RWPE1 (cell line): Measurements from ENCODE around the gene ALPK3.

ENCODE experiments used
- CTCF ChIA-PET: fragments of 350-600 bp; sonication (Branson Sonifier 250); formaldehyde crosslinking; extraction: SDS; loops from one replicate; lab custom pipeline; 2021; lab: Yijun Ruan, JAX
- POLR2A ChIA-PET: fragments of 400-600 bp; formaldehyde crosslinking; extraction: SDS; loops from one replicate; lab custom pipeline; 2020; ENCODE audit warnings: antibody characterized with exemption; ENCODE audit not compliant: low non-redundant PET; lab: Yijun Ruan, JAX
- DNase-seq: peaks from one replicate; pipeline ENCODE4 v3.0.0; 2012; ENCODE audit warnings: low spot score
- H3K27ac ChIP-seq: fragments of 450-650 bp; 2 replicates; pipeline ENCODE4 v1.5.1; 2017
- TF ChIP-seq, protein P1 (sequence below): fragments of 450-650 bp; conservative IDR thresholded peaks from 2 replicates; pipeline ENCODE4 v1.5.1; 2017; ENCODE audit warnings: low read depth, mild to moderate bottlenecking

ALPK3 gene, protein sequence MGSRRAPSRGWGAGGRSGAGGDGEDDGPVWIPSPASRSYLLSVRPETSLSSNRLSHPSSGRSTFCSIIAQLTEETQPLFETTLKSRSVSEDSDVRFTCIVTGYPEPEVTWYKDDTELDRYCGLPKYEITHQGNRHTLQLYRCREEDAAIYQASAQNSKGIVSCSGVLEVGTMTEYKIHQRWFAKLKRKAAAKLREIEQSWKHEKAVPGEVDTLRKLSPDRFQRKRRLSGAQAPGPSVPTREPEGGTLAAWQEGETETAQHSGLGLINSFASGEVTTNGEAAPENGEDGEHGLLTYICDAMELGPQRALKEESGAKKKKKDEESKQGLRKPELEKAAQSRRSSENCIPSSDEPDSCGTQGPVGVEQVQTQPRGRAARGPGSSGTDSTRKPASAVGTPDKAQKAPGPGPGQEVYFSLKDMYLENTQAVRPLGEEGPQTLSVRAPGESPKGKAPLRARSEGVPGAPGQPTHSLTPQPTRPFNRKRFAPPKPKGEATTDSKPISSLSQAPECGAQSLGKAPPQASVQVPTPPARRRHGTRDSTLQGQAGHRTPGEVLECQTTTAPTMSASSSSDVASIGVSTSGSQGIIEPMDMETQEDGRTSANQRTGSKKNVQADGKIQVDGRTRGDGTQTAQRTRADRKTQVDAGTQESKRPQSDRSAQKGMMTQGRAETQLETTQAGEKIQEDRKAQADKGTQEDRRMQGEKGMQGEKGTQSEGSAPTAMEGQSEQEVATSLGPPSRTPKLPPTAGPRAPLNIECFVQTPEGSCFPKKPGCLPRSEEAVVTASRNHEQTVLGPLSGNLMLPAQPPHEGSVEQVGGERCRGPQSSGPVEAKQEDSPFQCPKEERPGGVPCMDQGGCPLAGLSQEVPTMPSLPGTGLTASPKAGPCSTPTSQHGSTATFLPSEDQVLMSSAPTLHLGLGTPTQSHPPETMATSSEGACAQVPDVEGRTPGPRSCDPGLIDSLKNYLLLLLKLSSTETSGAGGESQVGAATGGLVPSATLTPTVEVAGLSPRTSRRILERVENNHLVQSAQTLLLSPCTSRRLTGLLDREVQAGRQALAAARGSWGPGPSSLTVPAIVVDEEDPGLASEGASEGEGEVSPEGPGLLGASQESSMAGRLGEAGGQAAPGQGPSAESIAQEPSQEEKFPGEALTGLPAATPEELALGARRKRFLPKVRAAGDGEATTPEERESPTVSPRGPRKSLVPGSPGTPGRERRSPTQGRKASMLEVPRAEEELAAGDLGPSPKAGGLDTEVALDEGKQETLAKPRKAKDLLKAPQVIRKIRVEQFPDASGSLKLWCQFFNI (N-terminal part only)

DNA sequence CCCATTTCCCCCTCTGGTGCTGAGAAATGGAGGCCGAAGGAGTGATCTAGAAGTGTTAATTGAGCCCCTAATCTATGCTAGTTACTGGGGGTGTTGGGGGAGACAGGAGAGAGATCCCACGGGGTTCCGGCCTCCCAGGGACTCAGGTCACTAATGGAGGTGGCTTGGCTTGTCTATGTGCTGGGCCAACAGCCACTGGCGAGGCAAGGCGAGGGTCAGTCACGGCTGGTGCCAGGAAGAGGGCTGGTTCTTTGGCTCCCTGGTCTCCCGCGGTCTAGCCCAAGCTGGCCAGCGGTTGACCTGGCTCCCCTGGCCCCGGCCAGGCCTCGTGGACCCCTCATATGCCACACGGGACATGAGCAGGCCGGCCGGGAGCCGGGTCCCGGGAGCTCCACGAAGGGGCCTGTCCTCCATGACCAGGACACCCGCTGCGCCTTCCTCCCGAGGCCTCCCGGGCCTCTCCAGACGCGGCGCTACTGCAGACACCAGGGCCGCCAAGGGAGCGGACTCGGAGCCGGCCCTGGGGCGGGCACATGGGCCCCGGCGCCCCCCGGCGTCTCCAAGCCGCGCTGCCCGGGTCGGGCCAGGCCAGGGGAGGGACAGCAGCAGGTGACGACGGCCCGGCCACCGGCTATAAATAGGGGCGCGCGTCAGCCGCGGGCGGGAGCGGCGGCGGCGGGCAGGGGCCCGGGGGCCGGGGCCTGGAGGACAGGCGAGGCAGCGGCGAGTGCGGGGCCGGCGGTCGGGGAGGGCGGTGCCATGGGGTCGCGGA, at the start of gene ALPK3:
TSS of gene ALPK3 (plus strand) at position 663 of the 772 bp plus-strand sequence. CDS start at position 760, 97 bp downstream.
- ChIA-PET CTCF (interaction anchor here (1.0 kb wide), 1 partner anchor 13 kb away, joined by 3 read pairs; no protein-coding TSS in a partner anchor), POLR2A (no interaction called here)
- TF ChIP-seq, protein P1, sequence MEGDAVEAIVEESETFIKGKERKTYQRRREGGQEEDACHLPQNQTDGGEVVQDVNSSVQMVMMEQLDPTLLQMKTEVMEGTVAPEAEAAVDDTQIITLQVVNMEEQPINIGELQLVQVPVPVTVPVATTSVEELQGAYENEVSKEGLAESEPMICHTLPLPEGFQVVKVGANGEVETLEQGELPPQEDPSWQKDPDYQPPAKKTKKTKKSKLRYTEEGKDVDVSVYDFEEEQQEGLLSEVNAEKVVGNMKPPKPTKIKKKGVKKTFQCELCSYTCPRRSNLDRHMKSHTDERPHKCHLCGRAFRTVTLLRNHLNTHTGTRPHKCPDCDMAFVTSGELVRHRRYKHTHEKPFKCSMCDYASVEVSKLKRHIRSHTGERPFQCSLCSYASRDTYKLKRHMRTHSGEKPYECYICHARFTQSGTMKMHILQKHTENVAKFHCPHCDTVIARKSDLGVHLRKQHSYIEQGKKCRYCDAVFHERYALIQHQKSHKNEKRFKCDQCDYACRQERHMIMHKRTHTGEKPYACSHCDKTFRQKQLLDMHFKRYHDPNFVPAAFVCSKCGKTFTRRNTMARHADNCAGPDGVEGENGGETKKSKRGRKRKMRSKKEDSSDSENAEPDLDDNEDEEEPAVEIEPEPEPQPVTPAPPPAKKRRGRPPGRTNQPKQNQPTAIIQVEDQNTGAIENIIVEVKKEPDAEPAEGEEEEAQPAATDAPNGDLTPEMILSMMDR, result no peak
- no peak within 1 kb of the TSS for H3K27ac ChIP-seq
- no peak for DNase-seq

DNA sequence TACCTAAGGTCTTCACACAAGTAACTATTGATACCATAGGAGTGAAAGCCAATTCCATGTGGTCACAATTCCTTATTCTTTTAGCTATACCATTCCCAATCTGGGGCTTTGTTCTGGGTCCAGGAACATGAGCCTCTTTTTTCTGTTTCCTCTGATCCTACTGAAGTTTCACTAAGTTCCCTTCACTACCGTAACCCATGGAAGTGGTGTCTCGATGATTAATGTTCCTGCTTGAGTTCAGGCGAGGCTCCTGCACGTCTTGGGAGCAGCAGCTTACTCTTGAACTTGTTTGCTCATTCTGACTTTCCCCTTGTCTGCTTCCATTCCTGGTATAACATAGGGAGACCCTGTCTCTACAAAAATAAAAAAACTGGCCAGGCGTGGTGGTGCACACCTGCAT, 45.1 kb upstream of the ALPK3 start:
- H3K27ac ChIP-seq, result no peak overlapping the region
- ChIA-PET POLR2A (no interaction called here), CTCF (no interaction called here)
- TF ChIP-seq, protein P1, result no peak
- no peak for DNase-seq

DNA sequence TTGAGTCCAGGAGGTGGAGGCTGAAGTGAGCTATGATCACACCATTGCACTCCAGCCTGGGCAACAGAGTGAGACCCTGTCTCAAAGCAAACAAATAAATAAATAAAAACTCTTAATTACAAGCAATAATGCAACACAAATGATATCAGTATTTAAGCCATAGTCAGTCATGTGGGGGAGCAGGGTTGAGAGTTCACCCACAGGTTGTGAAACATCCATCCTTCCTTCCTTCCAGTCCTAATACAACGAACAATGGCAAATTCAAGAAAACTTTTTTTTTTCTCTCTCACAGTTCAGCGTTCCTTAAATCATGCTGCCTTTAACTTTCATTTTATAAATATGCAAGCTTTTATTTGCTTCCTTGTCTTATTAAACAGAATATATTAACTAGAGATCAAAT, 44.7 kb upstream of the ALPK3 start:
- no peak overlapping the region for H3K27ac ChIP-seq
- CTCF ChIA-PET, result no interaction called here
- POLR2A ChIA-PET, result no interaction called here
- TF ChIP-seq, protein P1, result no peak
- no peak for DNase-seq

DNA sequence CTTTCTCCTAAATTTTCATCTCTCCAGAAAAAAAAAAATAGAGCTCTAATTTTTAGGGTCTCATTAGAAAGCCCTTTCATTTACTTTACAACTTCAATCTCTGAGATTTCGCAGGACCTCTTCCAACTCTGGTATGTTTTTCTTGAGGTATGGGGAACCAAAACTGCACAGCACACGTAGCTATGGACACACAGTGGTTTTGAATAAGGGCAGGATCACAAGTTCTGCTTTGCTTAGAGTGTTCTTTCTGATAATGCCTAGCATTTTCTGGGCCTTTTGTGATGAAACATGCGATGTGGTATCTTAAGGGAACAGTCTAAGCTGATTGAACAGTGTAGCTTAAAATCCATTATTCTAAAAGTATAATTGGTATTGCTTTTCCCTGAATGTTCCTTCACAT, 43.4 kb upstream of the ALPK3 start:
- CTCF ChIA-PET, result interaction anchor here (0.6 kb wide), 2 partner anchors 10 to 25 kb away, joined by 3 to 4 read pairs; no protein-coding TSS in a partner anchor

DNA sequence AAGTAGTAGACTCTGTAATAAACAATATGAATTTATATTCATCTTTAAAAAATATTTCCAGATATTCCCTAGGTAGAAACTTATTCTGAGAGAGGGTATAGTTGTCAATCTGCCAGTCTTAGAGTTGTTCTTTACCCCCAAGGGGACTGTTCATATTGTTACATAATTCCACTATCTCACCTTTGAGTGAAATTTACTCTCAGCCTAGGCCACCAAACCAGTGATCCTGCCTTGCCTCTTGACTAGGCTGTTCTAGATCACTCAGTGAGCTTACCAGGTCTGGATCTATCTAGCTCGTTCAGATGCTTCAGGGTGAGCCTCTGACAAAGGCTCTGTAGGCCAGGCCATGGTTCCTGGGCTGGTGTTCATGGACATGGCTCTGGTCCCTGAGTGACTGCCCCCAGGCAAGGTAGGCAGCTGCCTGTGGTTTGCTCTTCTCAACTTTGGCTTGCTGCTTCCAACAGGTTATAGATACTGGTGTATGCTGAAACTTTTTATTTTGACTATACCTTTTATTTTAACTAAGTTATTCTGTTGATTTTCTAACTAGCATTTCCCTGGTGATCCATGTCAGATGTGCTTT, 41.2 kb upstream of the ALPK3 start:
- CTCF ChIA-PET, result no interaction called here

More for the DNA sequence above, 43.4 kb upstream of the ALPK3 start:
- H3K27ac ChIP-seq, result no peak overlapping the region
- TF ChIP-seq, protein P1, result no peak
- DNase-seq, result no peak
- POLR2A ChIA-PET, result no interaction called here

More for the DNA sequence above, 41.2 kb upstream of the ALPK3 start:
- TF ChIP-seq, protein P1, result no peak
- POLR2A ChIA-PET, result no interaction called here
- DNase-seq, result no peak
- H3K27ac ChIP-seq, result no peak overlapping the region
